Stimulated activated naive CD4-positive, alpha-beta T cell treated with Interleukin-2 at 50 U/mL for 16 hours (primary cell): Measurements from ENCODE around the gene ALG14.
"Not testable (repeated sequence)": the region's sequence is repeated elsewhere in the genome, so short reads cannot be mapped to it uniquely, and the experiment has no call there.

Source experiments
- DNase-seq: peaks from one replicate; lab custom pipeline; 2025; lab: John Stamatoyannopoulos, UW

ALG14 gene

GRCh38 chr1:95006681-95007080 lies 66.1 kb downstream of the ALG14 start:
- DNase-seq: no peak

- DNase-seq: no peak
These were observed 67.2 kb downstream of the ALG14 start for GRCh38 chr1:95005584-95005983.

- DNase-seq: no peak
These were observed 68.7 kb downstream of the ALG14 start for GRCh38 chr1:95004013-95004412.

- no peak for DNase-seq
These were observed 69.4 kb downstream of the ALG14 start for GRCh38 chr1:95003433-95003738.

- no peak for DNase-seq
These were observed 70.0 kb downstream of the ALG14 start for GRCh38 chr1:95002540-95003432.

GRCh38 chr1:95002164-95002539 lies 70.6 kb downstream of the ALG14 start:
- DNase-seq: no peak

- no peak for DNase-seq
These were observed 73.2 kb downstream of the ALG14 start for GRCh38 chr1:94999456-95000131.

GRCh38 chr1:94998748-94999147 lies 74.0 kb downstream of the ALG14 start:
- no peak for DNase-seq

GRCh38 chr1:94998114-94998513 lies 74.6 kb downstream of the ALG14 start:
- no peak for DNase-seq

- not testable (repeated sequence) for DNase-seq
These were observed 77.2 kb downstream of the ALG14 start for GRCh38 chr1:94995536-94995935.

GRCh38 chr1:94994805-94995204 lies 77.9 kb downstream of the ALG14 start:
- no peak for DNase-seq

GRCh38 chr1:94993931-94994645 lies 78.7 kb downstream of the ALG14 start:
- no peak for DNase-seq

GRCh38 chr1:94992863-94993563 lies 79.7 kb downstream of the ALG14 start:
- no peak for DNase-seq

- no peak for DNase-seq
These were observed 80.6 kb downstream of the ALG14 start for GRCh38 chr1:94992161-94992560.

- no peak for DNase-seq
These were observed 82.8 kb downstream of the ALG14 start for GRCh38 chr1:94989911-94990473.

GRCh38 chr1:94989398-94989797 lies 83.4 kb downstream of the ALG14 start:
- no peak for DNase-seq

- no peak for DNase-seq
These were observed 84.4 kb downstream of the ALG14 start for GRCh38 chr1:94988356-94988755.

GRCh38 chr1:94986783-94987182 lies 86.0 kb downstream of the ALG14 start:
- no peak for DNase-seq

GRCh38 chr1:94983171-94983739 lies 89.5 kb downstream of the ALG14 start:
- DNase-seq: no peak

- DNase-seq: no peak
These were observed 90.4 kb downstream of the ALG14 start for GRCh38 chr1:94982398-94982797.

GRCh38 chr1:94981575-94981973 lies 91.2 kb downstream of the ALG14 start:
- no peak for DNase-seq
